GM19372 (cell line): ENCODE results near the gene EPHB6.

Source experiments
- ATAC-seq: cut with Tn5 transposase; IDR thresholded peaks from one replicate; pipeline ENCODE4 v1.9.1; 2021; ENCODE audit warnings: mild to moderate bottlenecking, low read depth, moderate library complexity; ENCODE audit not compliant: unreplicated experiment

The EPHB6 gene

DNA sequence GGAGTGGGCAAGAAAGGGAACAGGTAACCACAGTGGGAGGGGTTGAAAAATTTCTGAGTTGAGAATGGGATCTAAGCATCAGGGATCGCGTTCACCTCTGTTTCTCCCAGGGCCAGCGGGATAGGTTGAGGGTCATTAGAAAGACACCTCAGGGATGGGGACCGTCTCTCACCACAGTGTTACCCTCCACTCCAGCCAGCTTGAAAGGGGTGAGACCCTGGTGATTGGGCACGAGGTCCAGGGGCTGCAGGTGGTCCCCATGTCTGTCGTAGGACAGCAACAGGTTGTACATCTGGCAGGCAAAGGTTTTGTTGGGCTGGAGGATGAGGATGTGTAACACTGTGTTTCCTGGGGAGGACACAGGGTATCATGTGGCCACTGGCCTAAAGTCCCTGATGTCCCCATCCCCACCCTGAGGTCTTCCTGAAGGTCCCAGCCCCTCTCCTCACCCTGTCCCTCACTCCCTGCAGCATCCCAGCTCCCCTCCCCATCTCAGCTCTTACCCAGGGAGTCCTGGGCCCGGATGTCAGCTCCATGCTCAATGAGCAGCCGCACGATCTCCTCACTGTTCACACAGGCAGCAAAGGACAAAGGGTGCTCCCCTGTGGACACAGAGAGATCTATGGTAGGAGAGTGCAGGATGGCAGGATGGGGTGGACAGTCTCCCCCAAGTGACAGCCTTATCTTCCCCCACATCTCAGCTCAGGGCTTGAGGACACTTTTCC lies 21.5 kb downstream of the EPHB6 start:
- ATAC-seq = no peak

- ATAC-seq = no peak
These were observed 22.4 kb downstream of the EPHB6 start for GRCh38 chr7:142876991-142877910.

- ATAC-seq = no peak
These were observed 23.4 kb downstream of the EPHB6 start for GRCh38 chr7:142878315-142878714.

- ATAC-seq = no peak
These were observed 24.2 kb downstream of the EPHB6 start for GRCh38 chr7:142879060-142879459.

- ATAC-seq = peak; percentile 77
These were observed 26.1 kb downstream of the EPHB6 start for GRCh38 chr7:142880876-142881505.

- ATAC-seq = no peak
These were observed 26.9 kb downstream of the EPHB6 start for GRCh38 chr7:142881586-142882337.

DNA sequence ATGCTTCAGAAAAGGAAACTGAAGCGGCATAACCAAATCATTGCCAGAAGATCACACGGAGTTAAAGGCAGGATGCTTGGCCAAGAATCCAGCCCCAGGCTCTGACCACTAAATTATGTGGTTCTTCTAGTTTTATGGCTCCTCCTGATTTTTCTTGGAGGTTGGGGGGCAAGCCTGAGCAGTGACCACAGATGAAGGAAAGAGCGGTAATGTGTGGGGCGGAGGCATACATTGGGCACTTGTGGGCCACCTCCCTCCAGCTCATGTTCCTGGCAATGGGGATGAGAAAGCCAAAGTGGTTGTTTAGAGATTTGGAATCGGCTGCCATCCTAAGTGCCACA lies 27.4 kb downstream of the EPHB6 start:
- no peak for ATAC-seq

- ATAC-seq = no peak
These were observed 28.3 kb downstream of the EPHB6 start for GRCh38 chr7:142883145-142883544.

DNA sequence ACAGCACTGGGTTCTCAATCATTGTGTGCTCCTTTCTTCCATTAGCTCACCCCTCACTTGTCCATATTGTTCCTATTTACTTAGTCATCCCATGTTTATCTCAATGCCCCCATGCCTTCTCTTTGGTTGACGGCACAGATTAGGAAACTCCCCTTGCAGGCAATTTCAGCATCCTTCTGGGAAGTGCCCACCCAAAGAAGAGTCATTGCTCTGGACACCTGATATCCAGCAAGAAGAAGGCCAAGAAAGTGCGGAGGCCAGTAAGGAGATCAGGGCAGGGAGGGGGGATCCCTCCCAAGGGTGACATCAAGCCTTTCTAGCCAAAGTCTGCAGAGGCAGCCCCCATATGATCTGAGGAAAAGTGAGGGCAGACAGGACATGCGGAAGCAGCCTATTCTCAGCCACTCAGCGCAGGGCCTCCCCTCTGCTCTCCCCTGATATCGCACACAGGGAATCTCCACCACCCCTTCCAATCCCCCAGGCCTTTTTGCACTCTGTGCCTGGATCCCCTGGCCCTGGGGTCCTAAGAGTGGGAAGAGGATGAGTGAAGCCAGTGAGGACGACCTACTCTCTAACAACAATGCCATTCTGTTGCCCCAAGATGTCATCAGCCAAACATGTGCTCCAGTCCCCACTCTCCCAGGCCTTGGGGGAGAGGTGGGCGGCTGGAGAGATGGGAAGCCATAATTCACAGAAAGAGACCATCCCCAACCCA lies 28.9 kb downstream of the EPHB6 start:
- no peak for ATAC-seq

- no peak for ATAC-seq
These were observed 29.4 kb downstream of the EPHB6 start for GRCh38 chr7:142884286-142884640.

GRCh38 chr7:142885311-142886230 lies 30.7 kb downstream of the EPHB6 start, which contains the start of gene TRPV6:
Gene TRPV6 (minus strand): TSS chr7:142885745.
- ATAC-seq = no peak

GRCh38 chr7:142886866-142887265 lies 32.0 kb downstream of the EPHB6 start:
- ATAC-seq = no peak

DNA sequence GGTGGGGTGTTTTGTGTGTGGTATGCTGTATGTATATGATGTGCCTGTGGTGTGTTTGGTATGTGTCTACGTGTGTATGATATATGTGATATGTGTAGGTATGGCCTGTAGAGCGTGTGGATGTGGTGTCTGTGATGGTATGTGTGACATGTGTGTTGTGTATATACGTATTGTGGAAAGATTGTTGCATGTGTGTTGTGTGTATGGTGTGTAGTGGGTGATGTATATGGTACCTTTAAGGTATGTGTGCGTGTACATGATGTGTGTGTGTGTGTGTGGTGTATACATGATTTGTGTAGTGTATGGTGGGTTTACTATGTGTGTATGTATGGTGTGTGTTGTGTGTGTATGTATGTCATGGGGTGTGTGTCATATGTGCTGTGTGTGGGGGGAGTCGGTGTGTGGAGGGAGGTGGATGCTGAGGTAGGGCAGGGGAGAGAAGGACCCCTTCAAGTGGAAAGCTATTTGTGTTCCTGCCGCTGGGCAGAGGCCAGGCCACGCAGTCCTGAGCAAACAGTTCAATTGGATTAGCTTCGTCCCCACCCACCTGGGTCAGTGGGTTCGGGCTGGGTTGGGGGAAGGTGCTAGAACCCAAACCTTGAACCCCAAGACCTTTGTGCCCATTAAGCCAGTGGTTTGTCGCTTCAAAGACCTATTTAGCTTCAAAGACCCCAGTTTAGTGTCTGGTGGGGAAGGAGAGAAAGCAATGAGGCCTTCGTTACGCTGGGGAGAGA lies 32.6 kb downstream of the EPHB6 start:
- no peak for ATAC-seq

GRCh38 chr7:142889816-142890215 lies 34.9 kb downstream of the EPHB6 start:
- ATAC-seq = no peak

GRCh38 chr7:142890874-142891485 lies 36.1 kb downstream of the EPHB6 start:
- ATAC-seq = no peak

DNA sequence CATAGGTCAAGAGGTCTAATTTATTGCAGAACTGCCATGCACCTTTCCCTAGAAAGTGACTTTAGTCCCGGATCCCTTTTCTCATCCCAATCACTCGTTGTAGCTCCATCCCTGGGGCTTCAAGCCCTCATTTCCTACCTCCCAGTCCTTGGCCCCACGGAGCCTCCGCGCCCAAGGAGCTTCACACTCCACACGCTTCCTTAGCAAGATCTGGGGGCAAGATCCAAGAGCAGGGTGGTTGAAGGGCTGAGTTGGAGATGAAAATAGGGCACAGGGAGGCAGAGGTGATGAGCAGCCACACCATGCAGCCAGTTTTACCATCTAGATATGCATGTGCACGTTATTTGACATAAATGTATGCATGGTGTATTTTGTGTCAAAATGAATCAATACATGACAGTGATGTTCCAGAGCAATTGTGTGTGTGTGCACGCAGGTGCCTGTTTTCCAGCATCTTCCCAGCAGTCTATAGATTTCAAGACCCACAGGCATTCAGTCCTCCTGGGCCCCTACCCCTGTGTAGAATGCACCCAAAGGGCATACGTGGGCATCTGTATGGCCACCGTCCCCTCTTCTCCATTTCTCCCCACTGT lies 36.7 kb downstream of the EPHB6 start:
- no peak for ATAC-seq

DNA sequence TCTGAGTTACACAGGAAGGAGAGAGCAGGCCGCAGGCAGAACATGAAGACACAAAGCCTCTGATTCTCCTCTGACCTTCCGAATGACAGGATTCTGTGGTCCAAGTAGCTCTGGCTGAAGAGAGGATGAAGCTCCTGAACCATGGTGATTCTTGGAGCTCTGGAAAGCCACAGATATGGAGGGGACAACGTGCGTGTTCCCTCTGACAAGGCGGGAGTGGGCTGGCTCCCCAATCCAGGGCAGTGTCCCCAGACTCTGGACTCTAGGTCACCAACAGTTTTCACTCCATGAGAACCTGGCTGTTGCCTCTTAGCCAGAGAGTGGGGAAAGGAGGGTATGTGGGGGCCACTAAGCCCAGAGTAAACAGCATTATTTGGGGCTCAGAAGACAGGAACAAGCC lies 38.1 kb downstream of the EPHB6 start:
- no peak for ATAC-seq
